GM12864 (cell line): ENCODE measurements around the gene KCNA10.

Experiments used
- DNase-seq: peaks from one replicate; pipeline ENCODE4 v3.0.0-alpha.2; 2011; ENCODE audit warnings: low read depth
- H3K4me3 ChIP-seq: 2 replicates; pipeline ENCODE4 v1.5.1; 2011; ENCODE audit warnings: mild to moderate bottlenecking, low read depth, low read length, control low read depth
- TF ChIP-seq, protein P1 (sequence below): IDR thresholded peaks from 2 replicates; pipeline ENCODE4 v1.5.1; 2011; ENCODE audit warnings: low read depth, mild to moderate bottlenecking, moderate library complexity, low read length, control low read depth, inconsistent platforms; ENCODE audit errors: missing control alignments

Gene KCNA10

DNA sequence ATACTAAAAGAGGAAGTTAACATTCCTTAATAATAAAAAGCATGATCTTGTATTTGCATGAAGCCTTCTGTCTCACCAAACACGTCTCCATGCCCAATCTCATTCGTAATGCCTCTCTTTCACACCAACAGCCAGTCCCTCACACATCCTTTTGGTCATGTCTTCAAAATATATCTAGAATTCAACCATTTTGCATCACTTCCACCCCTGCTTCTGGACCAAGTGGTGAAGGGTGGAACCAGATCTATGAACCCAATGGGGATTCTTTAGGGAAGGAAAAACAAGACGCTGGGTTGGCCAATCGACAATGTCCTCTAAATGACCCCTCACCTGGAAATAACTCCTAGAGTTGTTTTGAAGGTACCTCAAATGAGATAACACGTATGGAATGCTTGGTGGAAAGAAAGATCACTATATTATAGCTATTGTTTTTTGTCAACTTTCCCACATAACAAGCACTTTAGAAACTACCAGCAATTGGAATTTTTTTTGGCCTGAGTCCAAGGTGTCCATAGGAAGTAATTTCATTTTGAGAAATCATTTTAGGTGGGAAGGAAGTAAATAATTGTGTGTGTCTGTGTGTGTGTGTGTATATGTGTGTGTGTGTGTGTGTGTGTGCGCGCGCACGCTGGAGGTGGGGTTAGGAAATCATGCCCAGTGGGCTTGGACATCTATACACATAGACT lies at the start of gene KCNA10:
Gene KCNA10 (minus strand): TSS at position 51 of the 686 bp plus-strand sequence. CDS start 388 bp downstream, outside the sequence.
- no peak for DNase-seq
- TF ChIP-seq, protein P1, sequence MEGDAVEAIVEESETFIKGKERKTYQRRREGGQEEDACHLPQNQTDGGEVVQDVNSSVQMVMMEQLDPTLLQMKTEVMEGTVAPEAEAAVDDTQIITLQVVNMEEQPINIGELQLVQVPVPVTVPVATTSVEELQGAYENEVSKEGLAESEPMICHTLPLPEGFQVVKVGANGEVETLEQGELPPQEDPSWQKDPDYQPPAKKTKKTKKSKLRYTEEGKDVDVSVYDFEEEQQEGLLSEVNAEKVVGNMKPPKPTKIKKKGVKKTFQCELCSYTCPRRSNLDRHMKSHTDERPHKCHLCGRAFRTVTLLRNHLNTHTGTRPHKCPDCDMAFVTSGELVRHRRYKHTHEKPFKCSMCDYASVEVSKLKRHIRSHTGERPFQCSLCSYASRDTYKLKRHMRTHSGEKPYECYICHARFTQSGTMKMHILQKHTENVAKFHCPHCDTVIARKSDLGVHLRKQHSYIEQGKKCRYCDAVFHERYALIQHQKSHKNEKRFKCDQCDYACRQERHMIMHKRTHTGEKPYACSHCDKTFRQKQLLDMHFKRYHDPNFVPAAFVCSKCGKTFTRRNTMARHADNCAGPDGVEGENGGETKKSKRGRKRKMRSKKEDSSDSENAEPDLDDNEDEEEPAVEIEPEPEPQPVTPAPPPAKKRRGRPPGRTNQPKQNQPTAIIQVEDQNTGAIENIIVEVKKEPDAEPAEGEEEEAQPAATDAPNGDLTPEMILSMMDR: no peak
- no peak within 1 kb of the TSS for H3K4me3 ChIP-seq

DNA sequence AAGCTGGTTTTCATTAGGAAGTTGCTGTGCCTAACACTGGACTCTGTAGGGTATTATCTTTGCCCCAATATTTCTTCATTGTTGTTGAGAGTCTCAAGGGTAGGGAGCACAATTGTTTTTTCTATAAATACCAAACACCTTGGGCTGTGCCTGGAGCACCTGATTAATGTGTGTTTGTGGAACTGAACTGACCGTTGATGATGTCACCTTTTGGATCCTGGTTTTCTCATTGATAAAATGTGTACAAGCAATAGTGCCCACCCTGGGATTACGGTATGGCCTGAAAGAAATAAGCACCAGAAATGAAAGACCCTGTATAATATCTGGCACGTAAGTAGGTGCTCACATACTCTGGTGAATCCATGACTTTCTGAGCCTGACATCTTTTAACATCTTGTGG lies 47.9 kb upstream of the KCNA10 start:
- H3K4me3 ChIP-seq: no peak overlapping the region
- TF ChIP-seq, protein P1: no peak
- no peak for DNase-seq

DNA sequence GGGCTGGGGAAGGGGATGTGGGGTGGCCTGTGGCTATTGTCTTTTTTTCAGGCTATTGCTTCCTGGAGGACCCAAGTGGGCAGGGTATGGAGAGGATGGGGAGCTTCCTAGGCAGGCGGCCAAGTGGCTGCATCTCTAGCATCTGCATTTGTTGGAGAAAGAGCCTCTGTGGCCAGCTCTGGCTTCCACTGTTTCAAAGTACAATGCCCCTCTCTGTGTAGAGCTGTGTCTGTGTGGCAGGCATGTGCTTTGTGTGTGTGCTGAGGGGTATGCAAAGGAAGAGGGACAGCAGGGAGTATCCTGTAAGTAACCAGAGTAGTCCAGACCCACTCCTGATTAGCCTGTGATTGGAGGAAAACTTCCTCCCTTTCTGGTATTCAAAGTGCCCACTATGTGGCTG lies 46.6 kb upstream of the KCNA10 start:
- no peak for DNase-seq
- TF ChIP-seq, protein P1: no peak

DNA sequence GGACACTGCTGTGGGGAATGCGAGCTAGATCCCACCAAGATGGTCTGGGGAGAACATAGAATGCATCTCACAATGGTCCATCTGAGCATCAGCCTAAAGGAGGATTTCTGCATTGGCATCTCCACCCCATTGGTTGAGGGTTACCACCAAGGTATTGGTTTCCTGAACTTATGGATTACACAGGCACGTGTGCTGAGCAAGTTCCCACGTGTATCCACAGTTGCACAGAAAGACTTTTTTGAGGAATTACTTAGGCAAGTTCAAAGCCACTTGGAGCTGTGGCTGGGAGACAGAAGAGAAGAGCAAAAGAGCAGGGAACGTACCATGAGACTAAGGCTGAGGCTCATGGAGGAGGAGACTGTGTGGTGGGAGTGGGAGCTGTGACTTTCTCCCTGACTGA lies 44.1 kb upstream of the KCNA10 start:
- DNase-seq: no peak
- TF ChIP-seq, protein P1: no peak
- H3K4me3 ChIP-seq: no peak overlapping the region

More for the DNA sequence above, 46.6 kb upstream of the KCNA10 start:
- no peak overlapping the region for H3K4me3 ChIP-seq

DNA sequence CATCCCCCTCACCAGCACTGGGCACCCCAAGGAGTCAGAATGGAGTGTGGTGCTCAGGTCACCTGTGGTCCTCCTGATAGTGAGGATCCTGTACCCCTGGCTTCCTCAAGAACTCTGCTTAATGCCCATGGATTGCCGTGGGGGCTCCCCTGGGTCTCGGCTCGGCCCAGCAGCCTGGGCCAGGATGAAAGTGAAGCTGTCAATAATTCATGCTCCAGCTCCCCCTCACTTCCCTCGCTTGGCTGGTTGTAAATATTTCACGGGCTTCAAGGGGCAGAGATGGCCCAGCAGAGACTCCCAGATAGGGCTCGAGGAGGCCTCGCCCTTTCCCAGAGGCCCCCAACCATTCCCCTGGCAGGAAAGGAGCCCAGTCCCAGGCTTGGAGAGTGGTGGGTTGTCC lies 42.6 kb upstream of the KCNA10 start:
- no peak overlapping the region for H3K4me3 ChIP-seq
- no peak for DNase-seq
- TF ChIP-seq, protein P1: no peak

DNA sequence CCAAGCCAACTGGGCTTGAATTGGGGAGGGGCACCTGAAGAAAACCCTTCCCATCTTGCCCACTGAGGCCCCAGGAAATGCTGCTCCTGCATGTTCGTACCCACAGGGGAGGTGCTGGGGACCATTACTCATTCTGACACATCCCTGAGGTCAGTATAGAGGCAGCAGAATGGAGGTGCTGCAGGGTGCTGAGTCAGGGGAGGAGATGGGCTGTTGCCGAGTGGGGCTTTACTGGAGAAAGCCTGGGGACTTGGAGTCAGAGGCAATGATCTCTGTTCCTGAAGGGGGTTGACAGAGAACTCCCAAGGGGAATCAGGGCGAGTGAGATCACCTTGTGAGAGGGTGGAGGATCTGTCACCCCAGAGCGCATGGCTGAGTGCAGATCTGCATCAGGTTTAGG lies 40.2 kb upstream of the KCNA10 start:
- H3K4me3 ChIP-seq: no peak overlapping the region
- TF ChIP-seq, protein P1: no peak
- DNase-seq: no peak

DNA sequence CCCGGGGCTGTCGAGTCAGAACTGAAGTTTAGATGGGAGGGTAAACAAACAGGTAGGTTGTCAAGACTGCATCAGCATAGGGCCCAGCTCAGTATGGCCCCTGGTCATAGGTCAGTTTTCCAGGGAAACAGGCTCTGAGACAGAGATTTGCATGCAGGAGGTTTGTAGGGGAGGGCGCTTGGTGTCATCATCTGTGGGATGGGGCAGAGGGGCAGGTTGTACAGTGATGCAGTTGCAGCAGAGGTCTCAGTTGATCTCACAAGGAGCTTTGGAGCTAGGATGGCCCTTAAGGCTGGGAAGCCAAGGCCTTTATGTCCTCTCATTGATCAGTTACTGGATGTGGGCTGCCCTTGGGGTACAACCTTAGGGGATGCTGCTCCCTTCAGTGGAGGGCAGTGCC lies 38.5 kb upstream of the KCNA10 start:
- no peak for DNase-seq
- H3K4me3 ChIP-seq: no peak overlapping the region
- TF ChIP-seq, protein P1: no peak
